GM12878 (cell line): Measurements from ENCODE around the gene DCAF17. TPM values are rescaled to one million over a fixed set of nuclear protein-coding genes. Genes with fewer than 3 reads are reported as not detected.

Source experiments
- BCL11A ChIP-seq: IDR thresholded peaks from 2 replicates; pipeline ENCODE4 v1.6.1; 2011; ENCODE audit warnings: low read depth, low read length
- IKZF2 ChIP-seq, 2 experiments: fragments of 450-650 bp; IDR thresholded peaks; 2 replicates each; pipeline ENCODE4 v1.6.1; 2017; ENCODE audit warnings: mild to moderate bottlenecking in 2 of 2, moderate library complexity in 2 of 2
- JUND ChIP-seq: IDR thresholded peaks from 2 replicates; pipeline ENCODE4 v1.6.1; 2012; ENCODE audit warnings: low read depth, mild to moderate bottlenecking, low read length, improper control_type of control experiment, moderate library complexity
- MEF2A ChIP-seq: IDR thresholded peaks from 2 replicates; pipeline ENCODE4 v1.6.1; 2011; ENCODE audit warnings: low read depth, mild to moderate bottlenecking, low read length, moderate library complexity; ENCODE audit not compliant: insufficient read depth
- NR2F1 ChIP-seq: fragments of 450-650 bp; conservative IDR thresholded peaks from 2 replicates; pipeline ENCODE4 v1.6.1; 2017; ENCODE audit warnings: mild to moderate bottlenecking
- POLR2A ChIP-seq: IDR thresholded peaks from 2 replicates; pipeline ENCODE4 v1.6.1; 2011; ENCODE audit warnings: low read depth, mild to moderate bottlenecking, low read length
- RUNX3 ChIP-seq: IDR thresholded peaks from 2 replicates; pipeline ENCODE4 v1.6.1; 2012; ENCODE audit warnings: low read length, inconsistent platforms
- TCF3 ChIP-seq: IDR thresholded peaks from 2 replicates; pipeline ENCODE4 v1.6.1; 2012; ENCODE audit warnings: low read depth, mild to moderate bottlenecking, low read length, borderline replicate concordance; ENCODE audit not compliant: insufficient read depth
- ZNF24 ChIP-seq: fragments of 450-650 bp; IDR thresholded peaks from 2 replicates; pipeline ENCODE4 v1.6.1; 2017; ENCODE audit warnings: antibody characterized with exemption, mild to moderate bottlenecking
- ZZZ3 ChIP-seq: IDR thresholded peaks from 2 replicates; pipeline ENCODE4 v1.6.1; 2011; ENCODE audit warnings: low read depth; ENCODE audit not compliant: control insufficient read depth, insufficient read length
- polyA plus RNA-seq, 11 experiments: library from polyadenylated mRNA; depleted of rRNA in 4 of 11; unstranded in 6 of 11; stranded (reverse) in 5 of 11; fragments of >200 nt; fragmentation: Nextera tagmentation in 4 of 11; fragmentation: Illumina TruSeq in 1 of 11; extraction: Ambion mirVana in 4 of 11; extraction: Trizol in 1 of 11; gene quantifications; 1 replicate in 1 of 11; 2 replicates in 10 of 11; pipeline versions ENCODE4 v1.2.1 to v1.2.3, GENCODE V29; 2011 to 2016; ENCODE audit warnings: inconsistent platforms in 2 of 11, missing spikeins in 2 of 11, low read depth in 1 of 11
- total RNA-seq, 4 experiments: library from RNA; depleted of rRNA in 3 of 4; stranded (reverse); fragments of >200 nt in 3 of 4; fragmentation: Illumina TruSeq in 1 of 4; extraction: Trizol in 1 of 4; gene quantifications; 2 replicates each; pipeline versions ENCODE4 v1.2.1 to v1.2.3, GENCODE V29; 2013 to 2021
- TF ChIP-seq, protein P1 (sequence below): IDR thresholded peaks from 2 replicates; pipeline ENCODE4 v1.6.1; 2011; ENCODE audit warnings: low read depth, low read length, improper control_type of control experiment, borderline replicate concordance
- TF ChIP-seq, protein P2 (sequence below): fragments of 450-650 bp; formaldehyde crosslinking; IDR thresholded peaks from 2 replicates; pipeline ENCODE4 v1.5.0; 2022; ENCODE audit warnings: mild to moderate bottlenecking, missing genetic modification characterization

The DCAF17 gene
- total and polyA plus RNA-seq, 10 of the 15 experiments (the other 5 are each of a cell fraction or from before 2014, with no cell fraction given), result 5.2 to 32.9 (median 23.4) TPM

DNA sequence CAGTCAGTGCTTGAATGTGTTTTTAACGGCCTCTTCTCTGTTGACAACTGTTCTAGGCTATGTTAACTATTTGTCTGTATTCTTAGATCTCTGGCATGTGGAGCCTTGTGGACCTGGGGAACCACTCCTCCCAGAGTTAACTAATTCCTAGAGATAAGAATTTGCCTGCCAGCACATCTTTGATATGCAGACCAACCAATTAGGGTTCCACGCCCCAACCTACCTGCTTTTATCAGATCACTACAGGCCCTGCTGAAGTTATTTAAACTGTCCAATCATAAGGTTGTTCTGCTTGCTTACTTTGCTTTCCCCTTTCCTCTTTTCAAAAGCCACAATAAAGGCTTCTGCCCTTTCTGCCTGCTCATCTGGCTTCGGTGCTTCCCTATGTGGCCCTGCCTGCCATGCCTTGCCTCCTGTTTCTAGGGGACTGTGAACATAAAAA, 79.7 kb downstream of the DCAF17 start (continued):
- TF ChIP-seq MEF2A (no peak), ZZZ3 (no peak), IKZF2 (IDR thresholded peaks at IDR 0.05) (peak; percentile 75 to 91; a peak in 3 of 4 replicates), ZNF24 (no peak), NR2F1 (0 out of 2 replicates have a peak, but pooled peaks have one; percentile 41), POLR2A (no peak), RUNX3 (peak; percentile 95), JUND (no peak), TCF3 (no peak), BCL11A (no peak)
- TF ChIP-seq, protein P1, sequence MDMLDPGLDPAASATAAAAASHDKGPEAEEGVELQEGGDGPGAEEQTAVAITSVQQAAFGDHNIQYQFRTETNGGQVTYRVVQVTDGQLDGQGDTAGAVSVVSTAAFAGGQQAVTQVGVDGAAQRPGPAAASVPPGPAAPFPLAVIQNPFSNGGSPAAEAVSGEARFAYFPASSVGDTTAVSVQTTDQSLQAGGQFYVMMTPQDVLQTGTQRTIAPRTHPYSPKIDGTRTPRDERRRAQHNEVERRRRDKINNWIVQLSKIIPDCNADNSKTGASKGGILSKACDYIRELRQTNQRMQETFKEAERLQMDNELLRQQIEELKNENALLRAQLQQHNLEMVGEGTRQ, result no peak
- TF ChIP-seq, protein P2, sequence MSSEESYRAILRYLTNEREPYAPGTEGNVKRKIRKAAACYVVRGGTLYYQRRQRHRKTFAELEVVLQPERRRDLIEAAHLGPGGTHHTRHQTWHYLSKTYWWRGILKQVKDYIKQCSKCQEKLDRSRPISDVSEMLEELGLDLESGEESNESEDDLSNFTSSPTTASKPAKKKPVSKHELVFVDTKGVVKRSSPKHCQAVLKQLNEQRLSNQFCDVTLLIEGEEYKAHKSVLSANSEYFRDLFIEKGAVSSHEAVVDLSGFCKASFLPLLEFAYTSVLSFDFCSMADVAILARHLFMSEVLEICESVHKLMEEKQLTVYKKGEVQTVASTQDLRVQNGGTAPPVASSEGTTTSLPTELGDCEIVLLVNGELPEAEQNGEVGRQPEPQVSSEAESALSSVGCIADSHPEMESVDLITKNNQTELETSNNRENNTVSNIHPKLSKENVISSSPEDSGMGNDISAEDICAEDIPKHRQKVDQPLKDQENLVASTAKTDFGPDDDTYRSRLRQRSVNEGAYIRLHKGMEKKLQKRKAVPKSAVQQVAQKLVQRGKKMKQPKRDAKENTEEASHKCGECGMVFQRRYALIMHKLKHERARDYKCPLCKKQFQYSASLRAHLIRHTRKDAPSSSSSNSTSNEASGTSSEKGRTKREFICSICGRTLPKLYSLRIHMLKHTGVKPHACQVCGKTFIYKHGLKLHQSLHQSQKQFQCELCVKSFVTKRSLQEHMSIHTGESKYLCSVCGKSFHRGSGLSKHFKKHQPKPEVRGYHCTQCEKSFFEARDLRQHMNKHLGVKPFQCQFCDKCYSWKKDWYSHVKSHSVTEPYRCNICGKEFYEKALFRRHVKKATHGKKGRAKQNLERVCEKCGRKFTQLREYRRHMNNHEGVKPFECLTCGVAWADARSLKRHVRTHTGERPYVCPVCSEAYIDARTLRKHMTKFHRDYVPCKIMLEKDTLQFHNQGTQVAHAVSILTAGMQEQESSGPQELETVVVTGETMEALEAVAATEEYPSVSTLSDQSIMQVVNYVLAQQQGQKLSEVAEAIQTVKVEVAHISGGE, result no peak
